HEK293 (cell line): ENCODE results near the gene TPSD1.

Experiments
- CTCF ChIA-PET: fragments of 350-600 bp; formaldehyde crosslinking; extraction: SDS; loops from one replicate; lab custom pipeline; 2021; ENCODE audit warnings: antibody characterized with exemption; lab: Yijun Ruan, JAX
- POLR2A ChIA-PET: fragments of 300-600 bp; formaldehyde crosslinking; extraction: SDS; loops from one replicate; lab custom pipeline; 2020; ENCODE audit warnings: antibody characterized with exemption, inconsistent platforms; lab: Yijun Ruan, JAX
- H3K27ac ChIP-seq: fragments of 200-500 bp; sonication (Bioruptor generic); 2 replicates; pipeline ENCODE4 v1.5.1; 2014; ENCODE audit warnings: low read depth, low read length, control low read depth, inconsistent platforms; ENCODE audit errors: extremely low read depth
- H3K36me3 ChIP-seq, 2 experiments: fragments of 200-500 bp in 1 of 2; sonication (Bioruptor generic) in 1 of 2; 1 replicate in 1 of 2; 2 replicates in 1 of 2; pipeline ENCODE4 v1.5.1; 2014 to 2017; ENCODE audit warnings: inconsistent platforms in 2 of 2, low read length in 2 of 2; ENCODE audit not compliant: control insufficient read depth in 2 of 2, insufficient read depth in 1 of 2
- H3K4me1 ChIP-seq: fragments of 200-500 bp; sonication (Bioruptor generic); 2 replicates; pipeline ENCODE4 v1.5.1; 2014; ENCODE audit warnings: mild to moderate bottlenecking, low read length, inconsistent platforms; ENCODE audit not compliant: control insufficient read depth, insufficient read depth
- H3K4me3 ChIP-seq: 2 replicates; pipeline ENCODE4 v1.5.1; 2011; ENCODE audit warnings: low read depth, mild to moderate bottlenecking, control low read depth, low read length, moderate library complexity
- H3K9me3 ChIP-seq: fragments of 200-500 bp; sonication (Bioruptor generic); 2 replicates; pipeline ENCODE4 v1.5.1; 2014; ENCODE audit warnings: low read depth, low read length, inconsistent platforms; ENCODE audit not compliant: control insufficient read depth, insufficient read depth
- GLIS1 ChIP-seq: fragments of 450-650 bp; formaldehyde crosslinking; IDR thresholded peaks from 2 replicates; pipeline ENCODE4 v1.5.1; 2016; ENCODE audit warnings: missing biosample characterization, missing genetic modification characterization
- GLIS2 ChIP-seq: fragments of 450-650 bp; formaldehyde crosslinking; IDR thresholded peaks from 2 replicates; pipeline ENCODE4 v1.5.1; 2016; ENCODE audit warnings: missing biosample characterization, missing genetic modification characterization
- KLF1 ChIP-seq: fragments of 450-650 bp; formaldehyde crosslinking; IDR thresholded peaks from 2 replicates; pipeline ENCODE4 v1.5.1; 2016; ENCODE audit warnings: missing biosample characterization, missing genetic modification characterization
- ZBTB17 ChIP-seq: fragments of 450-650 bp; formaldehyde crosslinking; IDR thresholded peaks from 2 replicates; pipeline ENCODE4 v1.5.1; 2016; ENCODE audit warnings: missing biosample characterization, missing genetic modification characterization
- ZIC2 ChIP-seq: fragments of 450-650 bp; formaldehyde crosslinking; IDR thresholded peaks from 2 replicates; pipeline ENCODE4 v1.5.1; 2016; ENCODE audit warnings: missing biosample characterization, missing genetic modification characterization
- ZNF175 ChIP-seq: fragments of 450-650 bp; formaldehyde crosslinking; IDR thresholded peaks from 2 replicates; pipeline ENCODE4 v1.5.1; 2016; ENCODE audit warnings: missing biosample characterization, missing genetic modification characterization
- ZNF2 ChIP-seq: fragments of 450-650 bp; formaldehyde crosslinking; IDR thresholded peaks from 2 replicates; pipeline ENCODE4 v1.5.1; 2016; ENCODE audit warnings: missing biosample characterization, missing genetic modification characterization
- ZNF202 ChIP-seq: fragments of 450-650 bp; formaldehyde crosslinking; IDR thresholded peaks from 2 replicates; pipeline ENCODE4 v1.5.1; 2016; ENCODE audit warnings: missing biosample characterization, missing genetic modification characterization, borderline replicate concordance
- ZNF23 ChIP-seq: fragments of 450-650 bp; formaldehyde crosslinking; IDR thresholded peaks from 2 replicates; pipeline ENCODE4 v1.5.1; 2016; ENCODE audit warnings: missing biosample characterization, missing genetic modification characterization, borderline replicate concordance
- ZNF239 ChIP-seq: fragments of 450-650 bp; formaldehyde crosslinking; IDR thresholded peaks from 2 replicates; pipeline ENCODE4 v1.5.1; 2016; ENCODE audit warnings: missing biosample characterization, missing genetic modification characterization
- ZNF335 ChIP-seq: fragments of 450-650 bp; formaldehyde crosslinking; conservative IDR thresholded peaks from 2 replicates; pipeline ENCODE4 v1.5.1; 2016; ENCODE audit warnings: missing biosample characterization, missing genetic modification characterization
- ZNF366 ChIP-seq: fragments of 450-650 bp; formaldehyde crosslinking; conservative IDR thresholded peaks from 2 replicates; pipeline ENCODE4 v1.5.1; 2016; ENCODE audit warnings: missing biosample characterization, missing genetic modification characterization
- ZNF423 ChIP-seq: fragments of 450-650 bp; formaldehyde crosslinking; IDR thresholded peaks from 2 replicates; pipeline ENCODE4 v1.5.1; 2016; ENCODE audit warnings: missing biosample characterization, missing genetic modification characterization
- ZNF596 ChIP-seq: fragments of 450-650 bp; IDR thresholded peaks from 2 replicates; pipeline ENCODE4 v1.5.0; 2018; ENCODE audit warnings: missing biosample characterization, mild to moderate bottlenecking, missing genetic modification characterization, moderate library complexity
- ZNF654 ChIP-seq: fragments of 450-650 bp; formaldehyde crosslinking; IDR thresholded peaks from 2 replicates; pipeline ENCODE4 v1.5.1; 2016; ENCODE audit warnings: low read depth, missing biosample characterization, missing genetic modification characterization
- ZNF747 ChIP-seq: fragments of 450-650 bp; formaldehyde crosslinking; IDR thresholded peaks from 2 replicates; pipeline ENCODE4 v1.5.1; 2016; ENCODE audit warnings: missing biosample characterization, missing genetic modification characterization
- ZNF843 ChIP-seq: fragments of 450-650 bp; formaldehyde crosslinking; IDR thresholded peaks from 2 replicates; pipeline ENCODE4 v1.5.1; 2016; ENCODE audit warnings: missing biosample characterization, missing genetic modification characterization
- TF ChIP-seq, protein P1 (sequence below): sonication (generic); formaldehyde crosslinking; IDR thresholded peaks from 2 replicates; pipeline ENCODE4 v1.8.1; 2022; ENCODE audit warnings: mild to moderate bottlenecking, moderate library complexity, missing genetic modification reagents

TPSD1 gene

GRCh38 chr16:1277151-1277598, 21.3 kb downstream of the TPSD1 start:
- TF ChIP-seq ZNF202 (no peak), ZIC2 (tag by site-specific recombination) (peak; percentile 26; the same call in 1 of the 2 replicates)
- POLR2A ChIA-PET, result no interaction called here
- no peaks in the 10 kb centered on the region for H3K36me3 ChIP-seq
- H3K9me3 ChIP-seq, result no peaks in the 10 kb centered on the region
- H3K4me1 ChIP-seq, result peaks cover 5% of the 10 kb centered on the region
- CTCF ChIA-PET, result no interaction called here
- H3K27ac ChIP-seq, result no peak overlapping the region
- no peak overlapping the region for H3K4me3 ChIP-seq

DNA sequence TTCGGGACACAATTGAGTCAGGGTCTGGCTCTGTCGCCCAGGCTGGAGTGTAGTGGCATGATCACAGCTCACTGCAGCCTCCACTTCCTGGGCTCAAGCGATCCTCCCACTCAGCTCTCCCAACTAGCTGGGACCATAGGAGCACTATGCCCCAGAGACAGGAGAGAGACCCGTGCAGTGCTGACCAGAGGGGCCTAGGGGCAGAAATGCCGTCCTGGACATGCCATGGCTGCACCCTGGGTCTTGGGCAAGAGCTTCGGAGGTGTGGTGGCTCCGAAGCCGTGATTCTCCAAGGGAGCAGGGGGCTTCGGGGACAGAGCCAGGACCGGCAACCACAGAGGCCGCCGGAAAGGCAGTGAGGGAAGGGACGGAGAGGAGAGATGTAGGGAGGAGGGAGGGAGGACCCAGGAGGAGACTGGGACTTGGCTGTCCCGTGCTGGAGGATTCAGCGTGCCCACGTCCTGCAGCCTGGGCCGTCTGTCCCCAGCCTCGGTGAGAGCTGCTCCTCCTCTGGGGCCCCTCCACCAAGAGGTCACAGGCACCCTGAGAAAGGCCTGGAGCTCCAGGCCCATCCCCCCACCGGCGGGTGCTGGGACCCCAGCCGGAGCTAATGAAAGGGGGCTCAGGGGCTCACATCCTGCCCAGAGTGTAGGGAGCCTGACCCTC, 21.9 kb downstream of the TPSD1 start:
- Histone ChIP-seq H3K9me3 (no peaks in the 10 kb centered on the region), H3K4me3 (no peak overlapping the region), H3K27ac (no peak overlapping the region), H3K4me1 (no peaks in the 10 kb centered on the region), H3K36me3 (no peaks in the 10 kb centered on the region)
- POLR2A ChIA-PET, result no interaction called here
- TF ChIP-seq ZNF366 (tag by site-specific recombination) (0 out of 2 replicates have a peak, but pooled peaks have one; percentile 23), ZNF596 (tag by site-specific recombination) (no peak), ZNF843 (no peak), ZNF747 (tag by site-specific recombination) (no peak), ZNF239 (tag by site-specific recombination) (no peak), ZNF2 (tag by site-specific recombination) (no peak), ZNF335 (no peak)
- TF ChIP-seq, protein P1, sequence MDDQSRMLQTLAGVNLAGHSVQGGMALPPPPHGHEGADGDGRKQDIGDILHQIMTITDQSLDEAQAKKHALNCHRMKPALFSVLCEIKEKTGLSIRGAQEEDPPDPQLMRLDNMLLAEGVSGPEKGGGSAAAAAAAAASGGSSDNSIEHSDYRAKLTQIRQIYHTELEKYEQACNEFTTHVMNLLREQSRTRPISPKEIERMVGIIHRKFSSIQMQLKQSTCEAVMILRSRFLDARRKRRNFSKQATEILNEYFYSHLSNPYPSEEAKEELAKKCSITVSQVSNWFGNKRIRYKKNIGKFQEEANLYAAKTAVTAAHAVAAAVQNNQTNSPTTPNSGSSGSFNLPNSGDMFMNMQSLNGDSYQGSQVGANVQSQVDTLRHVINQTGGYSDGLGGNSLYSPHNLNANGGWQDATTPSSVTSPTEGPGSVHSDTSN (CRISPR knock-in tag), result peak; percentile 65
- CTCF ChIA-PET, result interaction anchor here (0.6 to 0.9 kb wide), 3 partner anchors 18 to 569 kb away, joined by 3 to 4 read pairs (median 4); no protein-coding TSS in a partner anchor

DNA sequence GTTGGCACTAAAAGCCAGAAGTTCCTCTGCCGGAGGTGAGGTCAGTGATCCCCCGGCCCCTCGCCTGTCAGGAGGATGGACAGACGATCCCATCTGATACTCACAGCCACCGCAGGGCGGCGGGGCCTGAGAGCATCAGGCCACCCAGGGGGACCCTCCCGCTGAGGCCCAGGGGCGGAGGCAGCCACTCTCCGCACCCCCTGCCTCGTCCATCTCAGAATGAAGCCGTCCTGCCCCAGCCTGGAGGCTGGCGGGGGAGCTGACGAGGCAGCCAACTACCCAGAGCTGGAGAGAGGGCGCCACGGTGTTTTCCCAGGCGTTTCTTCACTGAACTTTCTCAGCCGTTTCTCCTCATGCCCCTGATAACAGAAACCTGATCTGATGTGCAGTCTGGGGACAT, 22.6 kb downstream of the TPSD1 start:
- POLR2A ChIA-PET, result no interaction called here
- H3K4me3 ChIP-seq, result no peak overlapping the region
- TF ChIP-seq ZBTB17 (tag by site-specific recombination), result no peak
- TF ChIP-seq ZNF23, result no peak
- no peak for TF ChIP-seq ZNF596 (tag by site-specific recombination)
- peak; percentile 68 for TF ChIP-seq GLIS2 (tag by site-specific recombination)
- peak; percentile 92 for TF ChIP-seq GLIS1 (tag by site-specific recombination)
- TF ChIP-seq ZNF175, result no peak
- TF ChIP-seq ZNF654 (tag by site-specific recombination), result no peak
- TF ChIP-seq KLF1, result 0 out of 2 replicates have a peak, but pooled peaks have one; percentile 25
- TF ChIP-seq ZIC2 (tag by site-specific recombination), result peak; percentile 99
- 0 out of 2 replicates have a peak, but pooled peaks have one; percentile 41 for TF ChIP-seq ZNF423
- H3K4me1 ChIP-seq, result no peaks in the 10 kb centered on the region
- CTCF ChIA-PET, result interaction anchor here (0.9 kb wide), 1 partner anchor 22 kb away, joined by 3 read pairs; no protein-coding TSS in a partner anchor
- no peaks in the 10 kb centered on the region for H3K9me3 ChIP-seq
- H3K36me3 ChIP-seq, result no peaks in the 10 kb centered on the region
- no peak overlapping the region for H3K27ac ChIP-seq
